ENCODE measurements around the gene TRDN. TPM values are rescaled to one million over a fixed set of nuclear protein-coding genes. Genes with fewer than 3 reads are reported as not detected.

Gene TRDN
- total and polyA plus RNA-seq, 4 donors = 0.04 to 0.11 (median 0.05) TPM; not detected in 1

DNA sequence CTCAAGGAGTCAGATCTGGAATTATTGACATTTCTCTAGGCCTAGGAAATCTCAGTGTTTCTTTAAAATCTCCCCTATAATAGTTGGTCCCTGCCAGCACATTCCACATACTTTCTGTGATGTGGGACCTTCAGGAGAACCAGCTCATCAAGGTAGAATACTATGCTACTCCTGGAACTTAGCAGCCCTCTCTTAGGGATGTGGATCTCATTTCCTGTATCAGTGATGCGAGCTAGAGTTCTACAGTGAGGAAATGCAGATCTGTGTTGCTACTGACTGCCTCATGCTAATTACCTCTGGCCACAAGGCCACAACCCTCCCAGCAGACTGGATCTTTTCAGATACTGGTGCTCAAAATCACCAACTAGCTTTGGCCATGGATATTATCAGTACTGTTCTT is 446.9 kb downstream of the TRDN start:
- WGBS, 2 donors = 76% methylated on average over 1 of the region's 1 CpG
- TF ChIP-seq, protein P1, sequence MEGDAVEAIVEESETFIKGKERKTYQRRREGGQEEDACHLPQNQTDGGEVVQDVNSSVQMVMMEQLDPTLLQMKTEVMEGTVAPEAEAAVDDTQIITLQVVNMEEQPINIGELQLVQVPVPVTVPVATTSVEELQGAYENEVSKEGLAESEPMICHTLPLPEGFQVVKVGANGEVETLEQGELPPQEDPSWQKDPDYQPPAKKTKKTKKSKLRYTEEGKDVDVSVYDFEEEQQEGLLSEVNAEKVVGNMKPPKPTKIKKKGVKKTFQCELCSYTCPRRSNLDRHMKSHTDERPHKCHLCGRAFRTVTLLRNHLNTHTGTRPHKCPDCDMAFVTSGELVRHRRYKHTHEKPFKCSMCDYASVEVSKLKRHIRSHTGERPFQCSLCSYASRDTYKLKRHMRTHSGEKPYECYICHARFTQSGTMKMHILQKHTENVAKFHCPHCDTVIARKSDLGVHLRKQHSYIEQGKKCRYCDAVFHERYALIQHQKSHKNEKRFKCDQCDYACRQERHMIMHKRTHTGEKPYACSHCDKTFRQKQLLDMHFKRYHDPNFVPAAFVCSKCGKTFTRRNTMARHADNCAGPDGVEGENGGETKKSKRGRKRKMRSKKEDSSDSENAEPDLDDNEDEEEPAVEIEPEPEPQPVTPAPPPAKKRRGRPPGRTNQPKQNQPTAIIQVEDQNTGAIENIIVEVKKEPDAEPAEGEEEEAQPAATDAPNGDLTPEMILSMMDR (IDR thresholded peaks at IDR 0.05; ENCODE audit: control extremely low read depth, extremely low read depth) = no peak
- Histone ChIP-seq H3K9me3 (ENCODE audit: control insufficient read depth in 4 of 4, insufficient read depth in 3 of 4, low read length in 3 of 4) (peaks cover 0 to 4% (median 0%) of the 10 kb centered on the region in 4 donors), H3K27ac (ENCODE audit: low read depth in 1 of 2, low read length in 1 of 2) (no peak overlapping the region), H3K9ac (ENCODE audit: insufficient read depth in 1 of 2, low read length in 2 of 2) (no peak overlapping the region), H3K4me1 (ENCODE audit: control insufficient read depth in 5 of 5, insufficient read depth in 5 of 5, low read length in 5 of 5) (no peaks in the 10 kb centered on the region), H3K27me3 (ENCODE audit: control insufficient read depth in 3 of 3, insufficient read depth in 3 of 3, low read length in 2 of 3) (no peaks in the 10 kb centered on the region), H3K4me3 (no peak overlapping the region), H3K36me3 (ENCODE audit: control insufficient read depth in 4 of 4, insufficient read depth in 4 of 4, low read length in 4 of 4) (no peaks in the 10 kb centered on the region)
- DNase-seq = no peak
- ATAC-seq (ENCODE audit: insufficient read depth, low FRiP score) = no peak

DNA sequence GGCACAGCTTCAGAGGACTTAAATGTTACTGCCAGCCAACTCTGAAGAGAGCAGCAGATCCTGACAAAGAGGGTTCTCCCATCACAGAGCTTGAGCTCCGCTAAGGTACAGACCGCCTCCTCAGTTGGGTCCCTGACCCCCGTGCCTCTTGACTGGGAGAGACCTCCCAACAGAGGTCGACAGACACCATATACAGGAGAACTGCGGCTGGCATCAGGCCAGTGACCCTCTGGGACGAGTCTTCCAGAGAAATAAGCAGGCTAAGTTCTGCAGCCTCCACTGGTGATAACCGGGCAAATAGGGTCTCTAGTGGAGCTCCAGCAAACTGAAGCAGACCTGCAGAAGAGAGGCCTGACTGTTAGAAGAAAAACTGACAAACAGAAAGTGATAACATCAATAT is 453.8 kb downstream of the TRDN start:
- H3K4me3 ChIP-seq = no peak overlapping the region
- TF ChIP-seq, protein P1 (IDR thresholded peaks at IDR 0.05; ENCODE audit: control extremely low read depth, extremely low read depth) = no peak
- ATAC-seq (ENCODE audit: insufficient read depth, low FRiP score) (no peak), DNase-seq (no peak)
- H3K27me3 ChIP-seq (ENCODE audit: control insufficient read depth in 3 of 3, insufficient read depth in 3 of 3, low read length in 2 of 3) = no peaks in the 10 kb centered on the region
- WGBS, 2 donors = 88 to 92% methylated on average over 7 of the region's 7 CpGs
- H3K36me3 ChIP-seq (ENCODE audit: control insufficient read depth in 4 of 4, insufficient read depth in 4 of 4, low read length in 4 of 4) = no peaks in the 10 kb centered on the region
- no peak overlapping the region for H3K27ac ChIP-seq (ENCODE audit: low read depth in 1 of 2, low read length in 1 of 2)
- H3K9me3 ChIP-seq (ENCODE audit: control insufficient read depth in 4 of 4, insufficient read depth in 3 of 4, low read length in 3 of 4) = peaks cover 0 to 11% (median 2%) of the 10 kb centered on the region in 4 donors
- no peaks in the 10 kb centered on the region for H3K4me1 ChIP-seq (ENCODE audit: control insufficient read depth in 5 of 5, insufficient read depth in 5 of 5, low read length in 5 of 5)
- no peak overlapping the region for H3K9ac ChIP-seq (ENCODE audit: insufficient read depth in 1 of 2, low read length in 2 of 2)

GRCh38 chr6:123176706-123177105 is 460.0 kb downstream of the TRDN start:
- ATAC-seq (ENCODE audit: insufficient read depth, low FRiP score) (no peak), DNase-seq (no peak)
- no peaks in the 10 kb centered on the region for H3K27me3 ChIP-seq (ENCODE audit: control insufficient read depth in 3 of 3, insufficient read depth in 3 of 3, low read length in 2 of 3)
- WGBS, 2 donors = 86 to 88% methylated on average over 1 of the region's 1 CpG
- no peak overlapping the region for H3K9ac ChIP-seq (ENCODE audit: insufficient read depth in 1 of 2, low read length in 2 of 2)
- TF ChIP-seq, protein P1 (IDR thresholded peaks at IDR 0.05; ENCODE audit: control extremely low read depth, extremely low read depth) = no peak
- no peaks in the 10 kb centered on the region for H3K36me3 ChIP-seq (ENCODE audit: control insufficient read depth in 4 of 4, insufficient read depth in 4 of 4, low read length in 4 of 4)
- no peaks in the 10 kb centered on the region for H3K4me1 ChIP-seq (ENCODE audit: control insufficient read depth in 5 of 5, insufficient read depth in 5 of 5, low read length in 5 of 5)
- no peak overlapping the region for H3K4me3 ChIP-seq
- H3K27ac ChIP-seq (ENCODE audit: low read depth in 1 of 2, low read length in 1 of 2) = no peak overlapping the region
- H3K9me3 ChIP-seq (ENCODE audit: control insufficient read depth in 4 of 4, insufficient read depth in 3 of 4, low read length in 3 of 4) = no peaks in the 10 kb centered on the region

Data from lung (tissue), 12 donors.